ENCODE data around the gene TXNRD1.
"Not testable (repeated sequence)": the region's sequence is repeated elsewhere in the genome, so short reads cannot be mapped to it uniquely, and the experiment has no call there.

Gene TXNRD1

DNA sequence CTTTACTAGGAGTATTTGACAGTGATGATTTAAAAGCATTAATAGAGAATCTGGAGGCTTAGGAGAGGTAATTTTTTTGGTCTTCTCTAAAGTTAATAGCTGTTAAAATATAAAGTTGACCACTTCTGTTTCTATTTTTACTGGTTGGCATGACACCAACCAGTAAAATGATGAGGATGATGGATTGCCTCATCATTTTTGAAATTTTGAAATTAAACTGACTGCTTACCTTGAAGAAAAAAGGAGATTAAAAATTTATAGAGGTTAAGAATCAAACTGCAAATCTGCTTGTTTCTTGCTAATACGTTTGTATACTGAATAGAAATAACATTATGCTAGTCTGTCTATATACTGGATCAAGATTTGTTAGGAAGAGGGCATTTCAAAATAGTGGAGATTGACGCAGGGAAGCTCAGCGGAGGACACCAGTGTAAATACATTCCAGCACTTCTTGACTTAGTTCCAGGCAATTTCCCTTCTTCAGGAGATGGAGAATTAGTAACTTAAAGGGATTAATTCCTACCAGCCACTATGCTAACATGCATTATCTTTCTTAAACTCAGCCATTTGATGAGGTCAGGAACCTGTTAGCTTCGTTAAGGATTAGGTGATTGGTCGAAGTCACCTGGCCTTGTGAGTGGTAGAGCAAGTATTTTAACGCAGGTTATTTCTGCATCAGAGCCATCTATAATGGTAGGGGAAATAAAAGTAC, 91.5 kb downstream of the TXNRD1 start:
- DNase-seq: no peak

GRCh38 chr12:104307655-104308000, 92.0 kb downstream of the TXNRD1 start:
- no peak for DNase-seq

DNA sequence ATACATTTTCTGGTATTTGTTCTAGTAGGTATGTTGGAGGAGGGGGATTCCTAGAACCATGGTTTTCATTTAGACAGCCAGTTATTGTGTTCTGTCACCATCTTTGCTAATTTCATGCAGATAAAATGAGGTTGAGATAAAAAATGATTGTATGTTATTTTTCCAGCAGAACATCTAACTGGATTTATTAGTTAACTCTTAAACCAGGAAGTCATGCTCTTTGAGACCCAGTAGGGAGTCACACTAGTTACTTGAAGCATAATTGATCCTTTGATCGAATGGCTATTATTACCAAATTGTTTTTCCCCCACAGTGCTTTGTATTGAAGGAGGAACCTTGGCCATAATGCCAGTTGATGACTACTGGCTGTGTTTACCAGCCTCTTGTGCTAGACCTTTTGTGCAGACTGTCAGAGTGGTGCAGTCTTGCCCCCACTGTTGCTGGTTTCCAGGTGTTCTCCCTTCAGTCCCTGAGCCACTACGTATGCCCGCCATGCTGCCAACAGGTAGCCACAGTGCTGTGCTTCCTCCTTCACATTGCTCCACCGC, 93.9 kb downstream of the TXNRD1 start:
- no peak for DNase-seq

DNA sequence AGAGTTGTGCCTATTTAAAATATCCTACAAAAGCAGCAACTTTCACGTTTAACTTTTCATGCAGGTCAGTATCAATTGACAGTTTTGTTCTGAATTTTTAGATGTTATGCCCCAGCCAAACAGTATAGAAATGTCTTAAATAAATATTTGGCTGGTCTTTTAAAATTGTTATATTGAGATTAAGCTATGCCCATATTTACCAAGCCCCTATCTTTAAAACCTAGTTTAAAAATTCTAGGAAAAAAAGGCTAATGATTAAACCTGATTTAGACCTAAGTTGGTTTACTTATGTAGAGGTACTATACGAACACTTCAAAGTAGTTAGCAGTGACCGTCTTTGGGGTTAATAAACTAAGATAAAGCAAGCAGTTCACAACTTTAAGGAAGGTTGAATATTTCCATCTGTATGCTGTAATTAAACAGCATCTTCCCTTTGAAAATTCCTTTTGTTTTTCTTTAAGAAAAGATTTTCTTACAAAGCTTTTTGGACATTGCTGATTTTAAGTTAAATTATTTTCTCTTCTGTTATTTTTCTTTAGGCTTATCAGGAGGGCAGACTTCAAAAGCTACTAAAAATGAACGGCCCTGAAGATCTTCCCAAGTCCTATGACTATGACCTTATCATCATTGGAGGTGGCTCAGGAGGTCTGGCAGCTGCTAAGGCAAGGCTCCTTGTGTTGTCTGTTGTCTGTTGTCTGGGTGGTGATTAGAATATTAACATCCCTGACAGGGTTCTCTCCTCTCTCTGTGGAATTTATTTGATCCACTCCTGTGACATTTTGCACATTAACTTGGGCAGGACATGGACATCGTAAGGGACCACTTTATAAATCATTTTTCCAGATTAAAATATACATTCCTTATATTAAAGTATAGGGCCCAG, 95.4 kb downstream of the TXNRD1 start:
- DNase-seq: no peak

GRCh38 chr12:104312202-104312601, 96.6 kb downstream of the TXNRD1 start:
- no peak for DNase-seq

GRCh38 chr12:104312654-104313053, 97.1 kb downstream of the TXNRD1 start:
- DNase-seq: no peak

DNA sequence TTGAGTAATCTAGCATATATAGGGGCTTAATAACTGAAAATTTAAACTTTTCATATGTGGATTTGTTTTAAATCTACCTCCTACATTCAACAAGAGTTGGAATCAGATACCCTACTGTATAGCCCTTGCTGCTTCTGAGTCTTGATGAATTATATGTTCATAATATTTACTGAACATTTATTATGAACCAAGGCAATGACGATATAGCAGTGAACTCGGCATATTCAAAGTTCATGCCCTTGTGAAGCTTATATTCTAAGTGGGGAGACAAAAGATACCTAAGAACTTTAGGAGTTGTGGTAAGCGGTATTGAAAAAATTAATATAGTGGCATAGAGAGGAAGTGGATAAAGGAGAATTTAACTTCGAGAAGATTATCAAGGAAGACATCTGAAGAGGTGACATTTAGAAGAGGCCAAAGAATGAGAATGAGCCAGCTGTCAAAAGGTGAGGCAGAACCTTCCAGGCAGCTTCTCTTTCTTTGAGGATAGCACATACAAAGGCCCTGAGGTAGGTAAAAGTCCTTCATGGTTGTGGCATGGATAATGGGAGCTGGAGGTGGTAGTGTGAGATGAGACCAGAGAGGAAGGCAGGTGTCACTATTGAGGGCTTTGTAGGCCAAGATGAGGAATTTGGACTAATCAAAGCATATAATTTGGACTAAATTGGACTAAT, 98.1 kb downstream of the TXNRD1 start:
- DNase-seq: no peak

GRCh38 chr12:104314242-104314614, 98.6 kb downstream of the TXNRD1 start:
- DNase-seq: no peak

DNA sequence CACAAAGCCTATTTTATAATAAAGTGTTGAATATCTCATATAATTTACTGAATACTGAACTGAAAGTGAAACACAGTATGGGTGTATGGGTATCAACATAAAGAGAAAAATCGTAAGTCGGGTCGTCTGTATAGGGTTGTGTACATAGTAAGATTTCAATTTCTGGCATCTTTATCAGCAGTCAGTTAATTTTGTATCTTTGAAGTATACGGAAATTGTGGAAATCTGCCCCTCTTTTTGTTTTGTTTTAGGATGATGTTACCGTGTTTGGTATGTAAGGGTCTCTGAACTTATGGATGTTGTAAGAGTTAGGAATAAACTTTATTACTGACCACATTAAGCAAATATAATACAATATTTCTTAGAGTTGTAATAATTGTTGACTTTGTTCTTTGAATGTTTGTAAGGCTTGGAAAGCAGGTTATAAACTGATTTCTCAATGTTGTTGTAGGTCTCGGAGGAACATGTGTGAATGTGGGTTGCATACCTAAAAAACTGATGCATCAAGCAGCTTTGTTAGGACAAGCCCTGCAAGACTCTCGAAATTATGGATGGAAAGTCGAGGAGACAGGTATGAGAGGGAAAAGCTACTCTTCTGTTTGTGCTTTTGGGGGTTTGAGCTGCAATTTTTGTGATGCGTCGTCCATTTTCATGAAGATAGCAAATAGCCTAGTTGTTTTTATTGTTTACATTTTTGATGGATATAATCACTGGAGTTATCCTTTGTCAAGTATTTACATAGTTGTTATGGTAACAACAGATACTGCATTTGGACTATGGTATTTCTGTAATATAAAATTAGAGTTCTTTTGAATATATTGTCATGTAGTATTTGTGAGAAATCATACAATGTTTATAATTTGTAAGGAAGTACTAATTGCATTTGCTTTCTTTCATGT, 100.0 kb downstream of the TXNRD1 start:
- no peak for DNase-seq

DNA sequence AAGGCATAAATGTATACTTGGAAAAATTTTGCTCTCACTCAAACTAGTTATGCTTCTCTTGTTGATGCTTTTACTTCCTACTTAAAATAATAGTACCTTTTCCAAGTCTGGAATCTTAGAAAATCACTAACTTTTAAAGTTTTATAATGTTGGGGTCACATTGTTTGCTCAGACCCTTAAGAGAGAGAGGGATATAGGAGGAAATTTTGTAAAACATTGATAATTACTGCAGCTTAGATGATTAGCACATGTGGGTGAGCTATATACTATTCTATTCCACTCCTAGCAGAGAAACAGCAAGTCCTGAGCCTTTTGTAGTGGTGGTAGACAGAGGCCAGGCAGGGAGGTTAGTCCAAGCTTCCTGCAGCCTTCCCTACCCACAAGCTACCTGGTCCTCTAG, 101.4 kb downstream of the TXNRD1 start:
- no peak for DNase-seq

- DNase-seq: no peak
These were observed 102.1 kb downstream of the TXNRD1 start for GRCh38 chr12:104317538-104318210.

DNA sequence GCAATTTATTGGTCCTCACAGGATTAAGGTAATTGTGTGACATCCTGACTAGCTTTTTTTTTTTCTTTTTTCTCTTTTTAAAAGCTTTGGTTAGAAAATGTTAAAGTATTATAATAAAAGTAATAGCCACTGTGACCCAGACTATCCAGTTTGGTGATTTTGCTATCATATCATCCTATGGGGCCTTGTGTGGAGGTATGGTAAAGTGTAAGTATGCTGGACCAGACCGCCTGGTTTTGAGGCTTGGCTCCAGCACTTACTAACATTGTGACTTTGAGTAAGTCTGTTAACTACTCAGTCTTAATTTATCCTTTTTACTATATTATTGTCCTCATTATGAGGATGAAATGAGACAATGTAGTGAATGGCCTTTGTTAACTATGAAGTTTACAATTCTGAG, 103.4 kb downstream of the TXNRD1 start:
- no peak for DNase-seq

DNA sequence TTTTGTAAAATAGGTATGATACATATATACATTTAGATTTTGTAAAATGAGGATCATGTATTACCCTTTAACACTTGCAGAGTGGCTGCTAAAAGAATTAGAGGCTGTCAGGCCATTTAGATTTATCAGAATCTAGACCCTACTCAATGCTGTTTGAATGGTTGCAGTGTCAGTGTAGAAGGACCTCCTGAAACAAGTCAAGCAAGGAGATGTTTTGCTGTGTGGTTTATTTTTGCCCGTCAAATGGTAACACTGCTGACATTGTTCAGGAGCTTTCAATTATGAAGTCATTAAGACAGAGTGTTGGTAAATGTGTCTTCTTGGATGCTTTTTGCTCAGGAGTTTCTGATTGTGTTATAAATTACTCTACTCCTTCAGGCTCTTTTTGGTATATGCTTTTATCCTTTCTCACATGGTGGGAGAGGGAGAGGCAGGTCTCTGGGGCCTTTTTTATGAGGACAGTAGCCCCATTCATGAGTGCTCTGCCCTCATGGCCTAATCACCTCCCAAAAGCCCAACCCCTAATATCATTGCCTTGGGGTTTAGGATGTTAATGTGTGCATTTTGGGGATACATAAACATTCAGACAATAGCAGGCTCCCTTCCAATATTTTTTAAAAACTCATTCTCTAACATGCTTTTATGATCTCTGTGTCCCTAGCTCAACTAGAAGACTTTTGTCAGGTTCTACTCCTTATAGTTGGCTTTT, 104.5 kb downstream of the TXNRD1 start:
- no peak for DNase-seq

DNA sequence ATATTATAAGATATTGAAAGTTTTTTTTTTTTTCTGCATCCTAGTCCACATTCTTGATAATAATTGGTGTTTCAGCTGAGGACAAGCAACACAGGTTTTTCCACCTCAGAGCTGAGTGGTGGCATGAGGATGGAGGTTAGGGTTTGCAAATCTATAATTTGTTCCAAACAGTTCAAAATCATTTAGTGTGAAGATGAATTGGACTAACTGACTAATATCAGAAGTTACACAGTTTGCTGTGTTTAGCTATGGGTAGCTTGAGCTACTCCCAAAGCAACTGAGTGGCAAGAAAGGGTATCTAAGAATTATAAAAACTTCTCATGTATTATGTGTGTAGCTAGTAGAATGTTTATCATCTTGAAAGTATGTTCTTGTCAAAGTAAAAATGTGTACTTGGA, 105.0 kb downstream of the TXNRD1 start:
- no peak for DNase-seq

- no peak for DNase-seq
These were observed 106.4 kb downstream of the TXNRD1 start for GRCh38 chr12:104321949-104322348.

DNA sequence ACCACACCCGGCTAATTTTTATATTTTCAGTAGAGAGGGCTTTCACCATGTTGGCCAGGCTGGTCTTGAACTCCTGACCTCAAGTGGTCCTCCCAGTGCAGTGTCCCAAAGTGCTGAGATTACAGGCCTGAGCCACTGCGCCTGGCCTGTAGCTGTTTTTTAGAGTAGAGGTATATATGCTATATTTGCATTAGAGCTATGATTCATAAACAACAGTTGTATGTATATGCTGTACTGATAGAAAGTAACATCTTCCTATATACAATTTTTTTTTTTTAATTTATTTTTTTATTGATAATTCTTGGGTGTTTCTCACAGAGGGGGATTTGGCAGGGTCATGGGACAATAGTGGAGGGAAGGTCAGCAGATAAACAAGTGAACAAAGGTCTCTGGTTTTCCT, 107.0 kb downstream of the TXNRD1 start:
- not testable (repeated sequence) for DNase-seq

GRCh38 chr12:104323899-104324298, 108.3 kb downstream of the TXNRD1 start:
- no peak for DNase-seq

GRCh38 chr12:104328278-104328677, 112.7 kb downstream of the TXNRD1 start:
- not testable (repeated sequence) for DNase-seq

DNA sequence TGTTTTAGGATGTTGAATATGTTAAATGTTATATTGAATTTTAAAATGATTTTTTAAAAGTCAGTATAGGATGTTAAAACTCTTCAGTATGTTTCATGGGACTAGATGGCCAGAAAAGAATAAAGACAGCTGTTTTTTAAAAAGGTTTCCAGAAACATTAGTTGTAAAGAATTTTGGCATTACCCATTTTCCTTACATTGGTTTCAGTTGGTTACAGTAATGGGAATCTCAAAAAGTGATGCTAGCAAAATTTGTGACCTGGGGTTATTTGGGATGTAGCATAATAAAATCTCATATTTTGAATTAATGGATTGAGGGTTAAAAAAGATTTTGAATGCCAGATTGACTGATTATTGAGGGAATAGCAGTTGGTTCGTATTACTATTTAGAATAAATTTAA, 113.2 kb downstream of the TXNRD1 start:
- no peak for DNase-seq

GRCh38 chr12:104329707-104330532, 114.3 kb downstream of the TXNRD1 start:
- no peak for DNase-seq

Data from kidney glomerular epithelial cell (primary cell).